GM18519 (cell line): ENCODE measurements around the gene INAFM1.

Experiments used
- ATAC-seq: cut with Tn5 transposase; IDR thresholded peaks from one replicate; pipeline ENCODE4 v1.9.1; 2021; ENCODE audit warnings: mild to moderate bottlenecking, moderate library complexity; ENCODE audit not compliant: unreplicated experiment, low FRiP score

INAFM1 gene

DNA sequence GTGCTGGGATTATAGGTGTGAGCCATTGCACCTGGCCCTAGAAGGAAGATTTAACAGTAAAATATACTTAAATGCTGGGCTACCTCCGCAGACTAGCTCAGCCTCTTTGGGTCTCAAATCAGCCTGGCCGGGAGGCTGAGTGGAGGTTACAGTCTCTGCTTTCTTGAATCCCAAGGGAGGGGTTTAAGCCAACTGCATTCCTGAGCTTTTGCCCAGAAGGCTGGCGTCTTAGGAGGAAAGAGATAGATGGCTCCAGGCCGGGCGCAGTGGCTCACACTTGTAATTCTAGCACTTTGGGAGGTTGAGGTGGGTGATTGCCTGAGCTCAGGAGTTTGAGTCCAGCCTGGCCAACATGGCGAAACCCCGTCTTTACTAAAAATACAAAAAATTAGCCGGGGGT, 34.4 kb downstream of the INAFM1 start:
- no peak for ATAC-seq

DNA sequence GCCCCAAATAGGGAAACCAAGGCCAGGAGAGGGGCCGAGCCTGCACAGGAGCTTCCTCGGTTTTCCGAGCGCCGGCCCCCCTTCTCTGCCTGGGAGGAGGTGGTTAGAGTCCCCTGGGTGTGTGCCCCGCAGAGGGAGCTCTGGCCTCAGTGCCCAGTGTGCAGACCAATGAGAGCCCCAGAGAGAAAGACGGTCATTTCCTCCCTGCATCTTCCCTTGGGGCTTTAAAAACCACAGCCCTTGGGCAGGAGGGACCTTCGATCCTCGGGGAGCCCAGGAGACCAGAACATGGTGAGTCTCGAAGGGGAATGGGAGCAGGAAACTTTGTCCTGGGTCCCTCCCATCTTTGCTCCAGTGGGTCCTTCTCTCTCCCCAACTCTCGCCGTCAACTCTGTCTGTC, 34.9 kb downstream of the INAFM1 start, which contains the start of gene C5AR1:
C5AR1 (plus strand) TSS at position 254 of the 400 bp plus-strand sequence; CDS start at position 289, 35 bp downstream.
- no peak for ATAC-seq

DNA sequence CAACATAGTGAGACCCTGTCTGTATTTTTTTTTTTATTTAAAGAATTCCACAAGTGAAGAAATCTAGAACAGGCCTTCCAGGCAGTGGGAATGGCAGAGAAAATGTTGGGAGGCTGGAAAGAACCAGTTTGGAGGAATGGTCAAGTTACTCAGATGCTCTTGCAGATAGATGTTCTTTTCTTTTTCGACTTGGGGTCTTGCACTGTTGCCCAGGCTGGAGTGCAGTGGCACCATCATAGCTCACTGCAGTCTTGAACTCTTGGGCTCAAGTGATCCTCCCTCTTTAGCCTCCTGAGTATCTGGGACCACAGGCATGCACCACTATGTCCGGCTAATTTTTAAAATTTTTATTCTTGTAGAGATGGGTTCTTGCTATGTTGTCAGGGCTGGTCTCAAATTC, 35.6 kb downstream of the INAFM1 start:
- ATAC-seq = no peak

DNA sequence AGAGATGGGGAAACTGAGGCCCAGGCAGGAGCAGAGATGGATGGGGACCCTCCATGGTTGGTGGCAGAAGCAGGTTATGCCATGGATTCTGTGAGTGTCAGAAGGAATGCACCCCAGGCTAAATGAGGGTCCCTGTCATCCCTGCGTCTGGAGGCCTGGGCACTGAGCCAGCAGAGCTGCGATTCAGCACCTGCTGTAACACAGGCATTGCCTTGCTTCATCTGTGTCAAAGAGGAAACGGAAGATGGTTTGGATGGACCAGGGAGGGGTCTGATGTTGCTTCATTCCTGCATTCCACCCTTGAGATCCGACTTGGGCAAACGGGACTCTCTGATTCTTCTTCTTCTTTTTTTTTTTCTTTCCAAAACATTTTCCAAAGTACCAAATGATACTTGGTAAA, 36.1 kb downstream of the INAFM1 start:
- no peak for ATAC-seq

DNA sequence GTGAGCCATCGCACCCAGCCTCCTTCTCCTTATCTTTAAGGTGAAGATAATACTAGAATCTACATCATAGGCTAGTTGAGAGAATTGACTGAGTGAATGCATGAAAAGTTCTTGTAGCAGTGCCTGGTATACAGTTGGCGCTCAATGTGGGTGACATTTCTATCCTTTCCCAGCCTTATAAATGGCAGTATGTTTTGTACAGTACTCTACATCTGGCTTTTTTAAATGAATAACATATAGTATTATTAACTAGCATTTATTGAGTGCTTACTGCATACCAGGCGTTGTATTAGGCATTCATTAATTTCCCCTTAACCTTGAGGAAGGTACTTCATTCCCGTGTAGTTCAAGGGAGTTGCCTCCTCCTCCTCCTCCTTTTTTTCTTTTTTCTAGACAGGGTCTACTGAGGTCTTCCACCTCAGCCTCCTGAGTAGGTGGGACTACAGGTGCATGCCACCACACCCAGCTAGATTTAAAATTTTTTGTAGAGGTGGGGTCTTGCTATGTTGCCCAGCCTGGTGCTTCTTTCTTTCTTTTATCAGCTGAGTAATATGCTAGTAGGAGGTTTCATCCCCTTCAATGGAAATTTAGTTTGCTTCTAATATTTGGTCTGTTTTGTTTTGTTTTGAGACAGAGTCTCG, 37.8 kb downstream of the INAFM1 start:
- ATAC-seq = no peak

DNA sequence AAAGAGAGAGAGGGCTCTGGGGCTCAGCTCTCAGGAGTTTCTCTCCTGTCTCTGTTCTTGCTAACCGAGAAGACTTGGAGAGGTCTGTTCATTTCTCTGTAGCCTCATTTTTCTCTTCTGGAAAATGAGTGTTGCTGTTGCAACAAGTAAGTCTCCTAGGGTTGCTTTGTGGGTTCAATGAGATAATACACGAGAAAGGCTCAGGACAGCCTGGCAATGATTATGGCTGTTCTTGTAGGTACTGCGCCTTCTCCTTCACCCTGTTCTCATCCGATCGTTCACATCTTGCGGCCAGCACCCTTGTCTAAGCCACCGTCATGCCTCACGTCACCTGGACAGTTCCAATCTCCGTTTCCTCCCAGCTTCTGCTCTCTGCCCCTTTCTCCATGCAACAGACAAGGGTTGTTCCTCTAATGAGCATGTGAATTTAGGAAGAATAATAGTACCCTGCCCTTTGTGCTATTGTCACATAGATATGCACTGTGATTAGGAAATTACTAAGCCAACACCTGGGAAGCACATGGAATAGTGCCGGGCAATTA, 39.1 kb downstream of the INAFM1 start:
- no peak for ATAC-seq

DNA sequence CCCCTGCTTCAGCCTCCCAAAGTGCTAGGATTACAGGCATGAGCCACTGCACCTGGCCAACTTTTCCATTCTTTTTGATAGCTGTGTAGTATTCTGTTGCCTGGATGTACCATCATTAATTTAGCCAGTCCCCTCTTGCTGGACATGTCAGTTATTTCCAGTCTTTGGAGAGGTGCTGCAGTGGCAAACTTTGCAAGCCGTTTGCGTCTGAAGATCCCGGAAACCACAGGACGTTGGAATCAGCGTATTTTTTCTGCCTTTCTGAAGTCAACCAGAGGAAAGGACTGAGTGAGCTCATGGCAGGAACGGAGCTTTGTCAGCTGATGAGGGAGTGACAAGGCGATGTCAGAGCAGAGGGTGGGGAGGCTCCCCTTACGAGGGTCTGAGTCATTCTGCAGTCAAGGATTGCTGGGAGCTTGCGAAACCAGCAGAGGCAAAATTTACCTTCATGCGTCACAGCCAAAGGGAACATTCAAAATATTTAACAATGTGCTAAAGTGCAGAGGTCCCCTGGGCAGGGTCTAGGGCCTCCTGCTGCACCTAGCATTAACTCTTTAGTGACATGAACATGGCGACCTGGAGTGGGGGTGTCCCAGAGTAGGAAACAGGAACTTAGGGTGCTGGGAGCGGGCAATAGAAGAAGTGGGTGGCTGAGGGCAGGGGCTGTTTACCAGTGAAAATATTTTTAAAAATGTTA, 40.6 kb downstream of the INAFM1 start:
- no peak for ATAC-seq

DNA sequence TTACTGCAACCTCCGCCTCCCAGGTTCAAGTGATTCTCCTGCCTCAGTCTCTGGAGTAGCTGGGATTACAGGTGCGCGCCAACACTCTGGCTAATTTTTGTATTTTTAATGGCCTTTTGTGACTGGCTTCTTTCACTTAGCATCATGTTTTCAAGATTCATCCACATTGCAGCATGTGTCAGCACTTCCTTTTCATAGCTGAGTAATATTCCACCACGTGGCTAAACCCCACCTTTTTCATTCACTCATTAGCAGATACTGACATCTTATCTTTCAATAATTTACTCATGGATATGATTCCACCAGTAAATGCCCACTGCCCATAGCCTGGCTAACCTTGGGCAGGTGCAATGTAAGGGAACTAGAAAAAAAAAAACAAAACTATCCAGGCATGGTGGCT, 41.8 kb downstream of the INAFM1 start:
- ATAC-seq = no peak

DNA sequence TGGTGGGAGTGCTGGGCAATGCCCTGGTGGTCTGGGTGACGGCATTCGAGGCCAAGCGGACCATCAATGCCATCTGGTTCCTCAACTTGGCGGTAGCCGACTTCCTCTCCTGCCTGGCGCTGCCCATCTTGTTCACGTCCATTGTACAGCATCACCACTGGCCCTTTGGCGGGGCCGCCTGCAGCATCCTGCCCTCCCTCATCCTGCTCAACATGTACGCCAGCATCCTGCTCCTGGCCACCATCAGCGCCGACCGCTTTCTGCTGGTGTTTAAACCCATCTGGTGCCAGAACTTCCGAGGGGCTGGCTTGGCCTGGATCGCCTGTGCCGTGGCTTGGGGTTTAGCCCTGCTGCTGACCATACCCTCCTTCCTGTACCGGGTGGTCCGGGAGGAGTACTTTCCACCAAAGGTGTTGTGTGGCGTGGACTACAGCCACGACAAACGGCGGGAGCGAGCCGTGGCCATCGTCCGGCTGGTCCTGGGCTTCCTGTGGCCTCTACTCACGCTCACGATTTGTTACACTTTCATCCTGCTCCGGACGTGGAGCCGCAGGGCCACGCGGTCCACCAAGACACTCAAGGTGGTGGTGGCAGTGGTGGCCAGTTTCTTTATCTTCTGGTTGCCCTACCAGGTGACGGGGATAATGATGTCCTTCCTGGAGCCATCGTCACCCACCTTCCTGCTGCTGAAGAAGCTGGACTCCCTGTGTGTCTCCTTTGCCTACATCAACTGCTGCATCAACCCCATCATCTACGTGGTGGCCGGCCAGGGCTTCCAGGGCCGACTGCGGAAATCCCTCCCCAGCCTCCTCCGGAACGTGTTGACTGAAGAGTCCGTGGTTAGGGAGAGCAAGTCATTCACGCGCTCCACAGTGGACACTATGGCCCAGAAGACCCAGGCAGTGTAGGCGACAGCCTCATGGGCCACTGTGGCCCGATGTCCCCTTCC, 45.5 kb downstream of the INAFM1 start:
- ATAC-seq = no peak

DNA sequence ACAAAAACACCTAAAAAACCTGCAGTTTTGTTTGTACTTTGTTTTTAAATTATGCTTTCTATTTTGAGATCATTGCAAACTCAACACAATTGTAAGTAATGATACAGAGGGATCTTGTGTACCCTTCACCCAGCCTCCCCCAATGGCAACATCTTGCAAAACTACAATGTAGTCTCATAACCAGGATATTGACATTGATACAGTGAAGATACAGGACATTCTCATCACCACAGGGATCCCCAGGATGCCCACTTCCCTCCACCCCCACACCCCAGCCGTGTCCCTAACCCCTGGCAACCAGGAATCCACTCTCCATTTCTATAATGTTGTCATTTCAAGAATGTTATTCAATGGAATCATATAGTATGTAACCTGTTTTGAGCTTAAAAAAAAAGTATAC, 46.9 kb downstream of the INAFM1 start:
- ATAC-seq = no peak

DNA sequence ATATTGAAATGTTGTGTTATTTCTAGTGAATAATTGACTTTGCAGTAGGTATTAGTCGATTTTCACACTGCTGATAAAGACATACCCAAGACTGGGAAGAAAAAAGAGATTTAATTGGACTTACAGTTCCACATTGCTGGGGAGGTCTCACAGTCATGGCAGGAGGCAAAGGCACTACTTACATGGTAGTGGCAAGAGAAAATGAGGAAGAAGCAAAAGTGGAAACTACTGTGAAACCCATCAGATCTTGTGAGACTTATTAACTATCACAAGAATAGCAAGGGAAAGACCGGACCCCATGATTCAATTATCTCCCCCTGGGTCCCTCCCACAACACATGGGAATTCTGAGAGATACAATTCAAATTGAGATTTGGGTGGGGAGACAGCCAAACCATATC, 47.4 kb downstream of the INAFM1 start:
- no peak for ATAC-seq

DNA sequence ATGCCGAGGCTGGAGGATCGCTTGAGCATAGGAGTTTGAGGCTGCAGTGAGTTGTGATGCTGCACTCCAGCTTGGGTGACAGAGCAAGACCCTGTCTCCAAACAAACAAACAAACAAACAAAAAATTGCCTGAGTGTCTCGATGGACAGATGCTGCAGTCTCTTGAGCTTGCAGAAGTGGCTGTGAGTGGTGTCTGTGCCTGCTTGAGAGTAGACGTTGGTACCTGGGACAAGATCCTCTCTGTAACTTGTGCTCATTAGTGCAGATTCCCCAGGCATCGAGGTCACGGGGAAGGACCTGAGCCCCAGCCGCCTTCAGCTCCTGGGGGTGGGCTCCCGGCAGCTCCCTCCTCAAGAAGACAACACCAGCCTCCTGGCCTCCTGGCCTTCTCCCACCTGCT, 48.7 kb downstream of the INAFM1 start:
- no peak for ATAC-seq

DNA sequence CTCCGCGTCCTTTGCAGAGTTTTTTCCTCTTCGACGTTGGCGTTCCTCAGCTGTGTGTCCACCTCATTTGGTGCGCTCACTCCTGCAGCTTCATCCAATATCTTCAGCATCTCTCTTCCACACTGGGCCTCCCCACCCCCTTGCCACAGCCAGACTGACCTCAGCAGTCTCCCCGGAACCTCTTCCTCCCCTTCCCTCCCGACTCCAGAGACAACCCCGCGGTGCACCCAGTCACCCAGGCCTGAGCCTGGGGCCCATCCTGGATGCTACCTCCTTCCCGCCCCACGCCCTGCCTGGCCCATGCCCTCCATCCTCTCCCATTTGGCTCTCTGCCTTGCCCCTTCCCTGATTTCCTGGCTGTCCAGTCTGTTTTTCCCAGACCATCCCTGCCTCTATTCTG, 49.2 kb downstream of the INAFM1 start:
- no peak for ATAC-seq

DNA sequence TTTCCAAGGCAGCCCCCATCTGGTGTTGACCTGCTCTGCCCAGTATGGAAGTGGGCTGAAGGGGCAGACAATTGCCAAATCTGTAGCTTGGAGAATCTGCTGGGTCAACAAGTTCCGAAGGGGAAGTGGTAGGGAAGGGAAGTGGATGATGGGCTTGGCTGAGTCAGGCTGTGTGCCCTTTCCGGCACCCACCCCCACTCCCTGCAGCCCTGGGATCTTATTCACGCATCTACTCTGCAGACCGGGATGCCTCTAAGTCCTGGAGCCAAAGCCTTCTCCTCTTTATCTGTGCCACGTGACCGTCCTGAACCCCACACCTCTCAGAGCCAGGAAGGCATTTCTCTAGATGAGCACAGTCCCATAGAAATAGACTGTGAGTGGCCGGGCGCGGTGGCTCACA, 49.8 kb downstream of the INAFM1 start:
- ATAC-seq = no peak
